DOHH2 (cell line): Measurements from ENCODE around the gene XRN2.

ENCODE experiments used
- H3F3A ChIP-seq: fragments of 200-600 bp; sonication (generic), shearing (Covaris generic); 2 replicates; pipeline ENCODE4 v1.6.0; 2016; ENCODE audit warnings: antibody characterized with exemption, mild to moderate bottlenecking; ENCODE audit not compliant: control insufficient read depth, insufficient read depth
- H3K27ac ChIP-seq: fragments of 200-600 bp; sonication (generic); 2 replicates; pipeline ENCODE4 v1.5.1; 2014; ENCODE audit warnings: low read depth, mild to moderate bottlenecking, low read length, moderate library complexity
- H3K27me3 ChIP-seq: fragments of 200-600 bp; sonication (generic); 2 replicates; pipeline ENCODE4 v1.6.1; 2014; ENCODE audit warnings: mild to moderate bottlenecking, low read length, mixed read lengths; ENCODE audit not compliant: control insufficient read depth
- H3K36me3 ChIP-seq: fragments of 200-600 bp; sonication (generic); 2 replicates; pipeline ENCODE4 v1.6.1; 2014; ENCODE audit warnings: mild to moderate bottlenecking, low read length, moderate library complexity, mixed read lengths; ENCODE audit not compliant: control insufficient read depth
- H3K4me1 ChIP-seq: fragments of 200-600 bp; sonication (generic); 2 replicates; pipeline ENCODE4 v1.6.1; 2014; ENCODE audit warnings: mild to moderate bottlenecking, low read length, mixed read lengths; ENCODE audit not compliant: control insufficient read depth
- H3K4me2 ChIP-seq: fragments of 200-600 bp; sonication (generic); 2 replicates; pipeline ENCODE4 v1.6.0; 2014; ENCODE audit warnings: mild to moderate bottlenecking, low read length, moderate library complexity
- H3K4me3 ChIP-seq: fragments of 200-600 bp; sonication (generic); 2 replicates; pipeline ENCODE4 v1.5.1; 2014; ENCODE audit warnings: mild to moderate bottlenecking, low read length, mixed read lengths
- H3K79me2 ChIP-seq: fragments of 200-600 bp; sonication (generic); 2 replicates; pipeline ENCODE4 v1.6.1; 2014; ENCODE audit warnings: mild to moderate bottlenecking, low read length, mixed read lengths; ENCODE audit not compliant: control insufficient read depth
- H3K9me2 ChIP-seq: fragments of 200-600 bp; sonication (generic); replicated peaks from 2 replicates; pipeline ENCODE4 v1.6.1; 2014; ENCODE audit warnings: mild to moderate bottlenecking, low read length, mixed read lengths; ENCODE audit not compliant: control insufficient read depth
- H3K9me3 ChIP-seq: fragments of 200-600 bp; sonication (generic); 2 replicates; pipeline ENCODE4 v1.6.1; 2014; ENCODE audit warnings: antibody characterized with exemption, low read length, mixed read lengths; ENCODE audit not compliant: control insufficient read depth, insufficient read depth
- H4K20me1 ChIP-seq: fragments of 200-600 bp; sonication (generic); 2 replicates; pipeline ENCODE4 v1.6.0; 2014; ENCODE audit warnings: low read depth, mild to moderate bottlenecking, antibody characterized with exemption, low read length, moderate library complexity; ENCODE audit not compliant: control insufficient read depth, insufficient read depth
- CTCF ChIP-seq: fragments of 200-600 bp; sonication (generic); IDR thresholded peaks from one replicate; pipeline ENCODE4 v1.5.1; 2014; ENCODE audit warnings: antibody characterized with exemption, mild to moderate bottlenecking, low read depth, low read length; ENCODE audit not compliant: poor library complexity, severe bottlenecking
- EZH2phosphoT487 ChIP-seq: fragments of 200-600 bp; sonication (generic); IDR thresholded peaks from 2 replicates; pipeline ENCODE4 v1.6.1; 2017; ENCODE audit warnings: borderline replicate concordance, mild to moderate bottlenecking, antibody characterized with exemption, low read length, moderate library complexity, mixed read lengths

The XRN2 gene

GRCh38 chr20:21340991-21341697, 38.0 kb downstream of the XRN2 start:
- Histone ChIP-seq H3K9me3 (no peaks in the 10 kb centered on the region), H4K20me1 (no peaks in the 10 kb centered on the region), H3K9me2 (no peaks in the 10 kb centered on the region), H3K36me3 (peaks cover 86% of the 10 kb centered on the region), H3K4me2 (no peak overlapping the region), H3K4me1 (no peaks in the 10 kb centered on the region), H3F3A (no peaks in the 10 kb centered on the region; the same call in 1 of the 2 replicates), H3K27me3 (no peaks in the 10 kb centered on the region), H3K27ac (no peak overlapping the region), H3K79me2 (peaks cover 4% of the 10 kb centered on the region; the same call in 1 of the 2 replicates), H3K4me3 (no peak overlapping the region)
- TF ChIP-seq CTCF (no peak), EZH2phosphoT487 (no peak)

GRCh38 chr20:21342656-21343345, 39.7 kb downstream of the XRN2 start:
- H3K4me3 ChIP-seq: no peak overlapping the region
- H3K36me3 ChIP-seq: peaks cover 85% of the 10 kb centered on the region
- H4K20me1 ChIP-seq: no peaks in the 10 kb centered on the region
- H3K79me2 ChIP-seq: peaks cover 4% of the 10 kb centered on the region; the same call in 1 of the 2 replicates
- no peaks in the 10 kb centered on the region for H3K9me3 ChIP-seq
- H3K4me2 ChIP-seq: no peak overlapping the region
- no peaks in the 10 kb centered on the region for H3K4me1 ChIP-seq
- TF ChIP-seq CTCF: no peak
- TF ChIP-seq EZH2phosphoT487: no peak
- H3K27ac ChIP-seq: no peak overlapping the region
- no peaks in the 10 kb centered on the region for H3K27me3 ChIP-seq
- H3K9me2 ChIP-seq: no peaks in the 10 kb centered on the region
- H3F3A ChIP-seq: no peaks in the 10 kb centered on the region; the same call in 1 of the 2 replicates

- no peak overlapping the region for H3K4me3 ChIP-seq
- H3K4me2 ChIP-seq: no peak overlapping the region
- no peaks in the 10 kb centered on the region for H4K20me1 ChIP-seq
- peaks cover 86% of the 10 kb centered on the region for H3K36me3 ChIP-seq
- peaks cover 4% of the 10 kb centered on the region; the same call in 1 of the 2 replicates for H3K79me2 ChIP-seq
- no peaks in the 10 kb centered on the region for H3K9me3 ChIP-seq
- H3K27ac ChIP-seq: no peak overlapping the region
- no peaks in the 10 kb centered on the region for H3K27me3 ChIP-seq
- no peaks in the 10 kb centered on the region for H3K4me1 ChIP-seq
- no peaks in the 10 kb centered on the region; the same call in 1 of the 2 replicates for H3F3A ChIP-seq
- TF ChIP-seq CTCF (no peak), EZH2phosphoT487 (no peak)
- H3K9me2 ChIP-seq: no peaks in the 10 kb centered on the region
These were observed 41.2 kb downstream of the XRN2 start for GRCh38 chr20:21344206-21344900.
